ENCODE measurements around the gene HDLBP.

DNA sequence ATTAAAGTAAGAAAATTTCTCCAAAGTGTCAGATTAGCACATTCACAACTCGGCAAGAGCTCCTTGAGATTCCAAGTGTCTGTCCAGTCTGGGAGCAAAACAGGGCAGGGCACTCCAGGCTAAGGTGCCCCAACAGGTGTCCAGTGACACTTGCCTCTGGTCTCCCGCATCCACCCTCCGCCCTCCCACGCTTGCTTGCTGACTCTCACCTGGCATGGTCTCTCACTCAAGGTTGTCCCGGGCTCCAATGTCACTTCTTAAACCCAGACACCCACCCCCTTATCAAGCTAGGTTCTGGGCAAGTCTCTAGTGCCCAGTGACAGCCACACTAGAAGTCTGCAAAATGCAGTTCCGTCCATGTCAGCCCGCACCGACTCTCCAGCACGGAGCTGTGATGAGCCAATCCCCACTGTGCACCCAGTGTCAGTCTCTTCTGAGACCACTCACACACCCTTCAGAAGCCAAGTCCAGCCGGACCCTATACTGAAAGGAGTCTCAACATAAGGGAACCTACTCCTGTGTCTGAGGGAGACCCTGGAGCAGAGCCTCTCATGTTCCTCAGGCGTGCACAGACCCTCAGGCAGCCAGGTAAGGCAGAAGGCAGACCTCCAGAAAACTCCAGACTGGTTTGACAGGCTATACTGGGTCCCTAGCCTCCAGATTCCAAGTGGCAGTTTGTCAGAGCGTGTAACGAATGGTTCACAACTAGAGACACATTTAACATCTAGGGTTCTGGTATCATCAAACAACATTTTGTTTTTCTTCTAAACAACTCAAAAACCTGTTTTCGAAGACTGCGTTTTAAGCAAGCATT lies 45.6 kb downstream of the HDLBP start:
- TF ChIP-seq CTCF (IDR thresholded peaks at IDR 0.05) (no peak), POLR2A (IDR thresholded peaks at IDR 0.05) (no peak)

All from tibial nerve (tissue), 3 donors.